Middle frontal gyrus (tissue), 1 donor: ENCODE data around the gene CLDN22.

ENCODE experiments used
- DNase-seq: peaks from one replicate; pipeline ENCODE4 v3.0.0-alpha.2; 2015; ENCODE audit warnings: low spot score; ENCODE audit errors: extremely low spot score

Gene CLDN22

GRCh38 chr4:183284965-183285364 lies 35.1 kb downstream of the CLDN22 start:
- DNase-seq, result no peak

GRCh38 chr4:183284258-183284785 lies 35.8 kb downstream of the CLDN22 start:
- no peak for DNase-seq

GRCh38 chr4:183276106-183276505 lies 44.0 kb downstream of the CLDN22 start:
- no peak for DNase-seq

GRCh38 chr4:183272384-183272783 lies 47.7 kb downstream of the CLDN22 start:
- no peak for DNase-seq

GRCh38 chr4:183268556-183268955 lies 51.5 kb downstream of the CLDN22 start:
- no peak for DNase-seq
